Astrocyte (in vitro differentiated cells and primary cell): ENCODE data around the gene MDN1. TPM values are rescaled to one million over a fixed set of nuclear protein-coding genes. Genes with fewer than 3 reads are reported as not detected.
"Not testable (repeated sequence)": the region's sequence is repeated elsewhere in the genome, so short reads cannot be mapped to it uniquely, and the experiment has no call there.

Experiments used
- DNase-seq: peaks from one replicate; pipeline ENCODE4 v3.0.0-alpha.2; 2010; ENCODE audit warnings: low read depth
- FAIRE-seq: peaks from 2 replicates; lab custom pipeline; 2011; peaks lifted over from hg19 to GRCh38; lab: Jason Lieb, UNC
- H2AFZ ChIP-seq: 2 replicates; pipeline ENCODE4 v1.6.0; 2012; ENCODE audit warnings: low read depth, low read length, inconsistent platforms
- H3K27ac ChIP-seq: 2 replicates; pipeline ENCODE4 v1.5.1; 2011; ENCODE audit warnings: low read depth, low read length, inconsistent platforms
- H3K27me3 ChIP-seq: 2 replicates; pipeline ENCODE4 v1.6.0; 2011; ENCODE audit warnings: low read length, inconsistent platforms; ENCODE audit not compliant: insufficient read depth
- H3K36me3 ChIP-seq: 2 replicates; pipeline ENCODE4 v1.5.1; 2011; ENCODE audit warnings: low read length, inconsistent platforms; ENCODE audit not compliant: insufficient read depth
- H3K4me1 ChIP-seq: 2 replicates; pipeline ENCODE4 v1.5.1; 2011; ENCODE audit warnings: low read length, inconsistent platforms; ENCODE audit not compliant: insufficient read depth
- H3K4me2 ChIP-seq: 2 replicates; pipeline ENCODE4 v1.6.0; 2012; ENCODE audit warnings: low read length, inconsistent platforms
- H3K4me3 ChIP-seq: 2 replicates; pipeline ENCODE4 v1.5.1; 2011; ENCODE audit warnings: low read depth, mild to moderate bottlenecking, low read length, inconsistent platforms; ENCODE audit not compliant: insufficient read depth
- H3K79me2 ChIP-seq: 2 replicates; pipeline ENCODE4 v1.6.0; 2012; ENCODE audit warnings: mild to moderate bottlenecking, low read length, inconsistent platforms; ENCODE audit not compliant: insufficient read depth
- H3K9ac ChIP-seq: 2 replicates; pipeline ENCODE4 v1.6.0; 2012; ENCODE audit warnings: mild to moderate bottlenecking, low read length, inconsistent platforms
- H3K9me3 ChIP-seq: 2 replicates; pipeline ENCODE4 v1.5.1; 2012; ENCODE audit warnings: low read depth, mild to moderate bottlenecking, low read length, inconsistent platforms; ENCODE audit not compliant: insufficient read depth
- H4K20me1 ChIP-seq: 2 replicates; pipeline ENCODE4 v1.6.0; 2012; ENCODE audit warnings: low read length, inconsistent platforms; ENCODE audit not compliant: insufficient read depth
- H3K27ac Mint-ChIP-seq: one replicate; pipeline ENCODE4 v1.8.0; 2021; ENCODE audit warnings: mild to moderate bottlenecking, mixed read lengths; ENCODE audit not compliant: unreplicated experiment
- H3K27me3 Mint-ChIP-seq: one replicate; pipeline ENCODE4 v1.8.0; 2021; ENCODE audit warnings: low read depth, mixed read lengths; ENCODE audit not compliant: unreplicated experiment
- H3K36me3 Mint-ChIP-seq: one replicate; pipeline ENCODE4 v1.8.0; 2021; ENCODE audit warnings: low read depth, mixed read lengths; ENCODE audit not compliant: unreplicated experiment
- H3K4me1 Mint-ChIP-seq: one replicate; pipeline ENCODE4 v1.8.0; 2021; ENCODE audit warnings: low read depth, mixed read lengths; ENCODE audit not compliant: unreplicated experiment
- H3K4me3 Mint-ChIP-seq: one replicate; pipeline ENCODE4 v1.8.0; 2021; ENCODE audit warnings: mild to moderate bottlenecking, moderate library complexity, mixed read lengths; ENCODE audit not compliant: unreplicated experiment
- H3K9me3 Mint-ChIP-seq: one replicate; pipeline ENCODE4 v1.8.0; 2021; ENCODE audit warnings: mild to moderate bottlenecking, mixed read lengths; ENCODE audit not compliant: unreplicated experiment
- CTCF ChIP-seq: IDR thresholded peaks from 2 replicates; pipeline ENCODE4 v1.5.1; 2011; ENCODE audit warnings: low read depth, mild to moderate bottlenecking, inconsistent platforms, low read length, moderate library complexity; ENCODE audit not compliant: insufficient read depth
- EZH2 ChIP-seq: IDR thresholded peaks from 2 replicates; pipeline ENCODE4 v1.6.1; 2012; ENCODE audit warnings: mild to moderate bottlenecking, low read length, inconsistent platforms; ENCODE audit not compliant: insufficient read depth
- total RNA-seq: library from RNA; stranded (reverse); gene quantifications from 2 replicates; pipeline ENCODE4 v1.2.1, GENCODE V29; 2021

MDN1 gene
- total RNA-seq, 1 donor from 2014 or later, result 35.7 TPM

GRCh38 chr6:89818977-89819335, 638 bp downstream of the MDN1 start:
- H3K4me3 ChIP-seq, result peak overlapping the region; percentile 92
- peaks cover 54% of the 10 kb centered on the region for H3K79me2 ChIP-seq
- H4K20me1 ChIP-seq, result peaks cover 32% of the 10 kb centered on the region
- peak overlapping the region; percentile 93 for H3K4me2 ChIP-seq
- H3K4me1 ChIP-seq, result peaks cover 7% of the 10 kb centered on the region
- H3K27ac ChIP-seq, result peak overlapping the region; percentile 83
- H3K27me3 Mint-ChIP-seq, result no peaks in the 10 kb centered on the region
- H3K4me3 Mint-ChIP-seq, result peak overlapping the region; percentile 94
- no peak for FAIRE-seq
- H3K36me3 Mint-ChIP-seq, result no peaks in the 10 kb centered on the region
- H3K27ac Mint-ChIP-seq, result peak overlapping the region; percentile 95
- DNase-seq, result peak; percentile 46
- TF ChIP-seq EZH2 (no peak), CTCF (no peak)
- no peaks in the 10 kb centered on the region for H3K36me3 ChIP-seq
- H3K27me3 ChIP-seq, result no peaks in the 10 kb centered on the region
- peaks cover 2% of the 10 kb centered on the region for H3K4me1 Mint-ChIP-seq
- no peaks in the 10 kb centered on the region for H3K9me3 ChIP-seq
- peak overlapping the region; percentile 100 for H2AFZ ChIP-seq
- H3K9ac ChIP-seq, result peak overlapping the region; percentile 90
- no peaks in the 10 kb centered on the region for H3K9me3 Mint-ChIP-seq

- no peak overlapping the region for H3K27ac Mint-ChIP-seq
- TF ChIP-seq EZH2 (no peak), CTCF (no peak)
- Histone ChIP-seq H2AFZ (no peak overlapping the region), H3K4me3 (no peak overlapping the region), H3K4me1 (peaks cover 7% of the 10 kb centered on the region), H3K9me3 (no peaks in the 10 kb centered on the region), H3K79me2 (peaks cover 69% of the 10 kb centered on the region), H3K4me2 (peak overlapping the region; percentile 93), H3K9ac (no peak overlapping the region), H3K27ac (no peak overlapping the region), H3K36me3 (no peaks in the 10 kb centered on the region), H3K27me3 (no peaks in the 10 kb centered on the region), H4K20me1 (peaks cover 41% of the 10 kb centered on the region)
- no peaks in the 10 kb centered on the region for H3K36me3 Mint-ChIP-seq
- H3K27me3 Mint-ChIP-seq, result no peaks in the 10 kb centered on the region
- H3K9me3 Mint-ChIP-seq, result no peaks in the 10 kb centered on the region
- peaks cover 2% of the 10 kb centered on the region for H3K4me1 Mint-ChIP-seq
- FAIRE-seq (no peak), DNase-seq (no peak)
- H3K4me3 Mint-ChIP-seq, result peak overlapping the region; percentile 94
Observed at GRCh38 chr6:89817481-89817880, 2.1 kb downstream of the MDN1 start.

- not testable (repeated sequence) for H3K27ac ChIP-seq, H3K9me3 ChIP-seq, H3K27me3 Mint-ChIP-seq, H3K4me1 ChIP-seq, H3K4me3 Mint-ChIP-seq, H3K27me3 ChIP-seq, DNase-seq, H3K4me3 ChIP-seq, FAIRE-seq, H3K4me1 Mint-ChIP-seq, H3K4me2 ChIP-seq, H3K9me3 Mint-ChIP-seq, H3K27ac Mint-ChIP-seq, H3K36me3 Mint-ChIP-seq, H3K9ac ChIP-seq, H2AFZ ChIP-seq, H3K36me3 ChIP-seq
- peaks cover 53% of the 10 kb centered on the region for H4K20me1 ChIP-seq
- peaks cover 88% of the 10 kb centered on the region for H3K79me2 ChIP-seq
Observed at GRCh38 chr6:89813422-89813821, 6.2 kb downstream of the MDN1 start.
